Measurements from ENCODE around the gene NIT1. TPM values are rescaled to one million over a fixed set of nuclear protein-coding genes. Genes with fewer than 3 reads are reported as not detected.

The NIT1 gene
- total and polyA plus RNA-seq, 2 of the 8 experiments (the other 6 are each of a cell fraction or from before 2014, with no cell fraction given), result 33.0 to 40.4 TPM

- TF ChIP-seq PHF8 (conservative IDR thresholded peaks at IDR 0.05; ENCODE audit: low read depth, low read length) (peak; percentile 40; the same call in 1 of the 2 replicates), SP1 (IDR thresholded peaks at IDR 0.05; ENCODE audit: low read depth, low read length) (peak; percentile 68; the same call in 1 of the 2 replicates), SUZ12 (IDR thresholded peaks at IDR 0.05; ENCODE audit: low read length) (no peak), TBP (IDR thresholded peaks at IDR 0.05; ENCODE audit: low read depth, low read length) (peak; percentile 63; the same call in 1 of the 2 replicates), CBX5 (IDR thresholded peaks at IDR 0.05; ENCODE audit: low read depth, low read length) (no peak), TAF7 (optimal IDR thresholded peaks at IDR 0.05; ENCODE audit: borderline replicate concordance, low read depth, low read length) (no peak), KDM1A (IDR thresholded peaks at IDR 0.05; ENCODE audit: borderline replicate concordance, low read length) (no peak), RAD21 (IDR thresholded peaks at IDR 0.05 in 1 of 2, conservative IDR thresholded peaks at IDR 0.05 in 1 of 2; ENCODE audit: low read depth in 2 of 2, low read length in 2 of 2) (no peak), NANOG (IDR thresholded peaks at IDR 0.05; ENCODE audit: insufficient read depth, low read depth, low read length, poor library complexity, severe bottlenecking) (no peak), CBX8 (IDR thresholded peaks at IDR 0.05; ENCODE audit: borderline replicate concordance, low read depth, low read length) (no peak), RXRA (IDR thresholded peaks at IDR 0.05; ENCODE audit: insufficient read depth, low read depth, low read length) (no peak), HDAC6 (IDR thresholded peaks at IDR 0.05; ENCODE audit: low read depth, low read length) (no peak), SP4 (IDR thresholded peaks at IDR 0.05; ENCODE audit: low read length) (peak; percentile 55; the same call in 1 of the 2 replicates), ATF3 (IDR thresholded peaks at IDR 0.05; ENCODE audit: insufficient read depth, low read depth, low read length) (no peak), SIX5 (IDR thresholded peaks at IDR 0.05; ENCODE audit: low read depth, low read length) (no peak), MAFK (IDR thresholded peaks at IDR 0.05; ENCODE audit: low read depth, low read length) (no peak), EZH2 (IDR thresholded peaks at IDR 0.05; ENCODE audit: low read depth, low read length, severe bottlenecking) (no peak), SRF (IDR thresholded peaks at IDR 0.05; ENCODE audit: low read depth, low read length) (no peak), CREB1 (IDR thresholded peaks at IDR 0.05) (peak; percentile 56)
- TF ChIP-seq, protein P1, sequence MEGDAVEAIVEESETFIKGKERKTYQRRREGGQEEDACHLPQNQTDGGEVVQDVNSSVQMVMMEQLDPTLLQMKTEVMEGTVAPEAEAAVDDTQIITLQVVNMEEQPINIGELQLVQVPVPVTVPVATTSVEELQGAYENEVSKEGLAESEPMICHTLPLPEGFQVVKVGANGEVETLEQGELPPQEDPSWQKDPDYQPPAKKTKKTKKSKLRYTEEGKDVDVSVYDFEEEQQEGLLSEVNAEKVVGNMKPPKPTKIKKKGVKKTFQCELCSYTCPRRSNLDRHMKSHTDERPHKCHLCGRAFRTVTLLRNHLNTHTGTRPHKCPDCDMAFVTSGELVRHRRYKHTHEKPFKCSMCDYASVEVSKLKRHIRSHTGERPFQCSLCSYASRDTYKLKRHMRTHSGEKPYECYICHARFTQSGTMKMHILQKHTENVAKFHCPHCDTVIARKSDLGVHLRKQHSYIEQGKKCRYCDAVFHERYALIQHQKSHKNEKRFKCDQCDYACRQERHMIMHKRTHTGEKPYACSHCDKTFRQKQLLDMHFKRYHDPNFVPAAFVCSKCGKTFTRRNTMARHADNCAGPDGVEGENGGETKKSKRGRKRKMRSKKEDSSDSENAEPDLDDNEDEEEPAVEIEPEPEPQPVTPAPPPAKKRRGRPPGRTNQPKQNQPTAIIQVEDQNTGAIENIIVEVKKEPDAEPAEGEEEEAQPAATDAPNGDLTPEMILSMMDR (IDR thresholded peaks at IDR 0.05; ENCODE audit: control extremely low read depth in 1 of 3, insufficient read depth in 1 of 3, low read depth in 1 of 3, low read length in 3 of 3), result peak; percentile 45 to 55 (median 50)
These were observed 48.1 kb downstream of the NIT1 start, which contains the start of gene PPOX (continued) for GRCh38 chr1:161165742-161166668.

Measured in H1 (cell line).